Astrocyte (in vitro differentiated cells and primary cell): ENCODE data around the gene HMCN1. TPM values are rescaled to one million over a fixed set of nuclear protein-coding genes. Genes with fewer than 3 reads are reported as not detected.

ENCODE experiments used
- DNase-seq: peaks from one replicate; pipeline ENCODE4 v3.0.0-alpha.2; 2010; ENCODE audit warnings: low read depth
- FAIRE-seq: peaks from 2 replicates; lab custom pipeline; 2011; peaks lifted over from hg19 to GRCh38; lab: Jason Lieb, UNC
- H2AFZ ChIP-seq: 2 replicates; pipeline ENCODE4 v1.6.0; 2012; ENCODE audit warnings: low read depth, low read length, inconsistent platforms
- H3K27ac ChIP-seq: 2 replicates; pipeline ENCODE4 v1.5.1; 2011; ENCODE audit warnings: low read depth, low read length, inconsistent platforms
- H3K27me3 ChIP-seq: 2 replicates; pipeline ENCODE4 v1.6.0; 2011; ENCODE audit warnings: low read length, inconsistent platforms; ENCODE audit not compliant: insufficient read depth
- H3K36me3 ChIP-seq: 2 replicates; pipeline ENCODE4 v1.5.1; 2011; ENCODE audit warnings: low read length, inconsistent platforms; ENCODE audit not compliant: insufficient read depth
- H3K4me1 ChIP-seq: 2 replicates; pipeline ENCODE4 v1.5.1; 2011; ENCODE audit warnings: low read length, inconsistent platforms; ENCODE audit not compliant: insufficient read depth
- H3K4me2 ChIP-seq: 2 replicates; pipeline ENCODE4 v1.6.0; 2012; ENCODE audit warnings: low read length, inconsistent platforms
- H3K4me3 ChIP-seq: 2 replicates; pipeline ENCODE4 v1.5.1; 2011; ENCODE audit warnings: low read depth, mild to moderate bottlenecking, low read length, inconsistent platforms; ENCODE audit not compliant: insufficient read depth
- H3K79me2 ChIP-seq: 2 replicates; pipeline ENCODE4 v1.6.0; 2012; ENCODE audit warnings: mild to moderate bottlenecking, low read length, inconsistent platforms; ENCODE audit not compliant: insufficient read depth
- H3K9ac ChIP-seq: 2 replicates; pipeline ENCODE4 v1.6.0; 2012; ENCODE audit warnings: mild to moderate bottlenecking, low read length, inconsistent platforms
- H3K9me3 ChIP-seq: 2 replicates; pipeline ENCODE4 v1.5.1; 2012; ENCODE audit warnings: low read depth, mild to moderate bottlenecking, low read length, inconsistent platforms; ENCODE audit not compliant: insufficient read depth
- H4K20me1 ChIP-seq: 2 replicates; pipeline ENCODE4 v1.6.0; 2012; ENCODE audit warnings: low read length, inconsistent platforms; ENCODE audit not compliant: insufficient read depth
- H3K27ac Mint-ChIP-seq: one replicate; pipeline ENCODE4 v1.8.0; 2021; ENCODE audit warnings: mild to moderate bottlenecking, mixed read lengths; ENCODE audit not compliant: unreplicated experiment
- H3K27me3 Mint-ChIP-seq: one replicate; pipeline ENCODE4 v1.8.0; 2021; ENCODE audit warnings: low read depth, mixed read lengths; ENCODE audit not compliant: unreplicated experiment
- H3K36me3 Mint-ChIP-seq: one replicate; pipeline ENCODE4 v1.8.0; 2021; ENCODE audit warnings: low read depth, mixed read lengths; ENCODE audit not compliant: unreplicated experiment
- H3K4me1 Mint-ChIP-seq: one replicate; pipeline ENCODE4 v1.8.0; 2021; ENCODE audit warnings: low read depth, mixed read lengths; ENCODE audit not compliant: unreplicated experiment
- H3K4me3 Mint-ChIP-seq: one replicate; pipeline ENCODE4 v1.8.0; 2021; ENCODE audit warnings: mild to moderate bottlenecking, moderate library complexity, mixed read lengths; ENCODE audit not compliant: unreplicated experiment
- H3K9me3 Mint-ChIP-seq: one replicate; pipeline ENCODE4 v1.8.0; 2021; ENCODE audit warnings: mild to moderate bottlenecking, mixed read lengths; ENCODE audit not compliant: unreplicated experiment
- EZH2 ChIP-seq: IDR thresholded peaks from 2 replicates; pipeline ENCODE4 v1.6.1; 2012; ENCODE audit warnings: mild to moderate bottlenecking, low read length, inconsistent platforms; ENCODE audit not compliant: insufficient read depth
- total RNA-seq: library from RNA; stranded (reverse); gene quantifications from 2 replicates; pipeline ENCODE4 v1.2.1, GENCODE V29; 2021
- TF ChIP-seq, protein P1 (sequence below): IDR thresholded peaks from 2 replicates; pipeline ENCODE4 v1.5.1; 2011; ENCODE audit warnings: low read depth, mild to moderate bottlenecking, inconsistent platforms, low read length, moderate library complexity; ENCODE audit not compliant: insufficient read depth

Gene HMCN1
- total RNA-seq, 1 donor from 2014 or later: 19.7 TPM

DNA sequence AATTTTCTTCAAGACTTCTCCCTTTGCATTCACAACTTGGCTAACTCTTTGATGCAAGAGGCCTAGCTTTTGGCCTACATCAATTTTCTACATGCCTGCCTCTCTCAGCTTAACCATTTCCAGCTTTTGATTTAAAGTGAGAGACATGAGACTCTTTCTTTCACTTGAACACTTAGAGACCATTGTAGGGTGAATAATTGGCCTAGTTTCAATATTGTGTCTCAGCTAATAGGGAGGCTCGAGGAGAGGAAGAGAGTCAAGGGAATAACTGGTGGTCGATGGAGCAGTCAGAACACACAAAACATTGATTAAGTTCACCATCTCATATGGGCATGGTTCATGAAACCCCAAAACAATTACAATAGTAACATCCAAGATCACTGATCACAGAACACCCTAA, 415.4 kb downstream of the HMCN1 start:
- H3K36me3 ChIP-seq: no peaks in the 10 kb centered on the region
- no peak overlapping the region for H3K9ac ChIP-seq
- no peak overlapping the region for H3K27ac Mint-ChIP-seq
- H3K9me3 ChIP-seq: no peaks in the 10 kb centered on the region
- no peak for FAIRE-seq
- no peaks in the 10 kb centered on the region for H3K27me3 ChIP-seq
- H3K27me3 Mint-ChIP-seq: no peaks in the 10 kb centered on the region
- peaks cover 17% of the 10 kb centered on the region for H3K4me1 Mint-ChIP-seq
- H2AFZ ChIP-seq: no peak overlapping the region
- no peaks in the 10 kb centered on the region for H3K79me2 ChIP-seq
- H3K9me3 Mint-ChIP-seq: peaks cover 3% of the 10 kb centered on the region
- H4K20me1 ChIP-seq: no peaks in the 10 kb centered on the region
- H3K4me2 ChIP-seq: no peak overlapping the region
- H3K36me3 Mint-ChIP-seq: peaks cover 24% of the 10 kb centered on the region
- DNase-seq: no peak
- no peak for TF ChIP-seq EZH2
- no peak overlapping the region for H3K4me3 ChIP-seq
- no peak overlapping the region for H3K27ac ChIP-seq
- peaks cover 10% of the 10 kb centered on the region for H3K4me1 ChIP-seq
- H3K4me3 Mint-ChIP-seq: no peak overlapping the region

DNA sequence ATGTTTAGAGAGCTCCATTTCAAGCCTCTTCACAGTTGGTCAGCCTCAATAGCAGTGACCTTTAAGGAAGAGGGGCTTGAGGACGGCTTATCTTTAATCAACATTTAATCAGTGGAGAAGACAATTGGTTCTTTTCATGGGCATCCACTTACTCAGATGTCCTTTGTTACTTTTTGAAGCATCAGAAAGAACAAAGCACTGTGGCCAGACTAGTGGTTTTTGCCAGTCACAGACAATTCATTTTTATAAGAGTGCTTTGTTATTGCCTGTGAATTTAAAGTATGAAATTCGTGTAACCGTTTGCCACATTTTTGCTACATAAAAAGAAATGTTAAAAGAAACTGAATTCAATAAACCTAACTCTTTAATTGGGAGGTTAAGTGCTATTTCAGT, 418.0 kb downstream of the HMCN1 start:
- no peaks in the 10 kb centered on the region for H3K36me3 ChIP-seq
- Mint-ChIP-seq H3K27ac (peak overlapping the region; percentile 19), H3K27me3 (no peaks in the 10 kb centered on the region), H3K4me1 (peaks cover 25% of the 10 kb centered on the region), H3K4me3 (no peak overlapping the region), H3K36me3 (peaks cover 12% of the 10 kb centered on the region), H3K9me3 (no peaks in the 10 kb centered on the region)
- no peak overlapping the region for H3K4me3 ChIP-seq
- FAIRE-seq: peak; percentile 65
- H3K27ac ChIP-seq: peak overlapping the region; percentile 23
- H3K9me3 ChIP-seq: no peaks in the 10 kb centered on the region
- H3K9ac ChIP-seq: no peak overlapping the region
- peak overlapping the region; percentile 32 for H3K4me2 ChIP-seq
- DNase-seq: no peak
- no peak for TF ChIP-seq EZH2
- TF ChIP-seq, protein P1, sequence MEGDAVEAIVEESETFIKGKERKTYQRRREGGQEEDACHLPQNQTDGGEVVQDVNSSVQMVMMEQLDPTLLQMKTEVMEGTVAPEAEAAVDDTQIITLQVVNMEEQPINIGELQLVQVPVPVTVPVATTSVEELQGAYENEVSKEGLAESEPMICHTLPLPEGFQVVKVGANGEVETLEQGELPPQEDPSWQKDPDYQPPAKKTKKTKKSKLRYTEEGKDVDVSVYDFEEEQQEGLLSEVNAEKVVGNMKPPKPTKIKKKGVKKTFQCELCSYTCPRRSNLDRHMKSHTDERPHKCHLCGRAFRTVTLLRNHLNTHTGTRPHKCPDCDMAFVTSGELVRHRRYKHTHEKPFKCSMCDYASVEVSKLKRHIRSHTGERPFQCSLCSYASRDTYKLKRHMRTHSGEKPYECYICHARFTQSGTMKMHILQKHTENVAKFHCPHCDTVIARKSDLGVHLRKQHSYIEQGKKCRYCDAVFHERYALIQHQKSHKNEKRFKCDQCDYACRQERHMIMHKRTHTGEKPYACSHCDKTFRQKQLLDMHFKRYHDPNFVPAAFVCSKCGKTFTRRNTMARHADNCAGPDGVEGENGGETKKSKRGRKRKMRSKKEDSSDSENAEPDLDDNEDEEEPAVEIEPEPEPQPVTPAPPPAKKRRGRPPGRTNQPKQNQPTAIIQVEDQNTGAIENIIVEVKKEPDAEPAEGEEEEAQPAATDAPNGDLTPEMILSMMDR: no peak
- H3K4me1 ChIP-seq: peaks cover 18% of the 10 kb centered on the region
- no peaks in the 10 kb centered on the region for H4K20me1 ChIP-seq
- no peaks in the 10 kb centered on the region for H3K79me2 ChIP-seq
- H2AFZ ChIP-seq: no peak overlapping the region
- H3K27me3 ChIP-seq: no peaks in the 10 kb centered on the region

DNA sequence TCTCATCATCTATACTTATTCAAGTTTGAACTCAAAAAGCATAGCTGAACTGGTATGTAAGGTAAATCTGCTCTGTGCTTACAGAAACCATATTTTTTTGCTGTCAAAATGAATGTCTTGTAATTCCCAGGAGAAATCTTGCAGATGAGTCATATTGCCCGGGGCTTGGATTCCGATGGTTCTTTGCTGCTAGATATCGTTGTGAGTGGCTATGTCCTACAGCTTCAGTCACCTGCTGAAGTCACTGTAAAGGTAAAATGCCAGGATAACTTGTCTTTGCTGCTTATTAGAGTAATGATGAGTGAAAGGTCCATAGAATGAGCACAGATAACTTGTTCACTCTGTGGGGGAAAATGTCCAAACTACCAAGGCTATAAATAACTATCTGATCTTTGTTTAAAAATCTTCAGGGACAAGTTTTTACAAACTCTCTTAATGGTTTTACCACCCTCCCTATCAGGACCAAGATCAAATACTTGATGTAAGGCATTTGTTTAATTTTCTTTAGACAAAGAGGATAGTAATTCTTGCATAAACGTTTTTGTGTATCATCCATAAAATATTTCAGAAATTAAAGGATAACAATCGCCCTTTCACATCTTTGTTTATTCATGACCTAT, 418.5 kb downstream of the HMCN1 start:
- H3K9ac ChIP-seq: no peak overlapping the region
- H3K36me3 ChIP-seq: no peaks in the 10 kb centered on the region
- H3K4me2 ChIP-seq: peak overlapping the region; percentile 32
- no peaks in the 10 kb centered on the region for H3K27me3 ChIP-seq
- Mint-ChIP-seq H3K4me1 (peaks cover 25% of the 10 kb centered on the region), H3K9me3 (no peaks in the 10 kb centered on the region), H3K36me3 (peaks cover 10% of the 10 kb centered on the region), H3K27me3 (no peaks in the 10 kb centered on the region), H3K4me3 (no peak overlapping the region), H3K27ac (no peak overlapping the region)
- peaks cover 18% of the 10 kb centered on the region for H3K4me1 ChIP-seq
- no peak overlapping the region for H3K4me3 ChIP-seq
- H4K20me1 ChIP-seq: no peaks in the 10 kb centered on the region
- H3K27ac ChIP-seq: peak overlapping the region; percentile 23
- TF ChIP-seq, protein P1: no peak
- TF ChIP-seq EZH2: no peak
- H3K79me2 ChIP-seq: no peaks in the 10 kb centered on the region
- no peaks in the 10 kb centered on the region for H3K9me3 ChIP-seq
- FAIRE-seq (peak; percentile 75), DNase-seq (peak; percentile 76)
- H2AFZ ChIP-seq: no peak overlapping the region
